ENCODE results near the gene KLHL26. TPM values are rescaled to one million over a fixed set of nuclear protein-coding genes. Genes with fewer than 3 reads are reported as not detected.

The KLHL26 gene
- total RNA-seq, 1 donor from 2014 or later = 6.2 TPM

- peak overlapping the region; percentile 87 for H3K4me3 ChIP-seq
- H3K27me3 ChIP-seq (ENCODE audit: low read depth) = no peaks in the 10 kb centered on the region
- peak; percentile 98 for DNase-seq
- TF ChIP-seq, protein P1, sequence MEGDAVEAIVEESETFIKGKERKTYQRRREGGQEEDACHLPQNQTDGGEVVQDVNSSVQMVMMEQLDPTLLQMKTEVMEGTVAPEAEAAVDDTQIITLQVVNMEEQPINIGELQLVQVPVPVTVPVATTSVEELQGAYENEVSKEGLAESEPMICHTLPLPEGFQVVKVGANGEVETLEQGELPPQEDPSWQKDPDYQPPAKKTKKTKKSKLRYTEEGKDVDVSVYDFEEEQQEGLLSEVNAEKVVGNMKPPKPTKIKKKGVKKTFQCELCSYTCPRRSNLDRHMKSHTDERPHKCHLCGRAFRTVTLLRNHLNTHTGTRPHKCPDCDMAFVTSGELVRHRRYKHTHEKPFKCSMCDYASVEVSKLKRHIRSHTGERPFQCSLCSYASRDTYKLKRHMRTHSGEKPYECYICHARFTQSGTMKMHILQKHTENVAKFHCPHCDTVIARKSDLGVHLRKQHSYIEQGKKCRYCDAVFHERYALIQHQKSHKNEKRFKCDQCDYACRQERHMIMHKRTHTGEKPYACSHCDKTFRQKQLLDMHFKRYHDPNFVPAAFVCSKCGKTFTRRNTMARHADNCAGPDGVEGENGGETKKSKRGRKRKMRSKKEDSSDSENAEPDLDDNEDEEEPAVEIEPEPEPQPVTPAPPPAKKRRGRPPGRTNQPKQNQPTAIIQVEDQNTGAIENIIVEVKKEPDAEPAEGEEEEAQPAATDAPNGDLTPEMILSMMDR (IDR thresholded peaks at IDR 0.05; ENCODE audit: borderline replicate concordance) = no peak
- no peaks in the 10 kb centered on the region for H3K9me3 ChIP-seq (replicated peaks)
- H3K27ac ChIP-seq (replicated peaks) = peak overlapping the region; percentile 89
- H3K36me3 ChIP-seq = no peaks in the 10 kb centered on the region
- intact Hi-C loops (cut with micrococcal nuclease) = no loop called here
- peaks cover 30% of the 10 kb centered on the region for H3K4me1 ChIP-seq
Observed at GRCh38 chr19:18636183-18636968, 452 bp upstream of the KLHL26 start.

- intact Hi-C loops (cut with micrococcal nuclease) = no loop called here
Observed at GRCh38 chr19:18637673-18638630, 1.1 kb downstream of the KLHL26 start.

GRCh38 chr19:18639706-18640243 lies 2.9 kb downstream of the KLHL26 start:
- no peak overlapping the region for H3K27ac ChIP-seq (replicated peaks)

More at GRCh38 chr19:18637673-18638630, 1.1 kb downstream of the KLHL26 start:
- TF ChIP-seq, protein P1 (IDR thresholded peaks at IDR 0.05; ENCODE audit: borderline replicate concordance) = no peak
- no peak for DNase-seq
- Histone ChIP-seq H3K27ac (replicated peaks) (peak overlapping the region; percentile 89), H3K9me3 (replicated peaks) (no peaks in the 10 kb centered on the region), H3K4me1 (peaks cover 30% of the 10 kb centered on the region), H3K27me3 (ENCODE audit: low read depth) (no peaks in the 10 kb centered on the region), H3K4me3 (peak overlapping the region; percentile 87), H3K36me3 (no peaks in the 10 kb centered on the region)

GRCh38 chr19:18644196-18645034 lies 7.6 kb downstream of the KLHL26 start:
- Histone ChIP-seq H3K4me3 (peak overlapping the region; percentile 38), H3K27ac (replicated peaks) (peak overlapping the region; percentile 67), H3K4me1 (peaks cover 33% of the 10 kb centered on the region)

More at GRCh38 chr19:18639706-18640243, 2.9 kb downstream of the KLHL26 start:
- Histone ChIP-seq H3K36me3 (no peaks in the 10 kb centered on the region), H3K4me1 (peaks cover 35% of the 10 kb centered on the region), H3K27me3 (ENCODE audit: low read depth) (no peaks in the 10 kb centered on the region), H3K4me3 (no peak overlapping the region), H3K9me3 (replicated peaks) (no peaks in the 10 kb centered on the region)
- no peak for DNase-seq
- TF ChIP-seq, protein P1 (IDR thresholded peaks at IDR 0.05; ENCODE audit: borderline replicate concordance) = no peak
- intact Hi-C loops (cut with micrococcal nuclease) = no loop called here

More at GRCh38 chr19:18644196-18645034, 7.6 kb downstream of the KLHL26 start:
- H3K9me3 ChIP-seq (replicated peaks) = no peaks in the 10 kb centered on the region
- H3K36me3 ChIP-seq = no peaks in the 10 kb centered on the region
- TF ChIP-seq, protein P1 (IDR thresholded peaks at IDR 0.05; ENCODE audit: borderline replicate concordance) = no peak
- no peaks in the 10 kb centered on the region for H3K27me3 ChIP-seq (ENCODE audit: low read depth)
- intact Hi-C loops (cut with micrococcal nuclease) = no loop called here
- DNase-seq = no peak
